T-cell (primary cell): ENCODE measurements around the gene CDH22. TPM values are rescaled to one million over a fixed set of nuclear protein-coding genes. Genes with fewer than 3 reads are reported as not detected.

Experiments used
- ATAC-seq, 4 experiments: fragments of 200-7000 bp in 3 of 4; fragments of 150-1000 bp in 1 of 4; cut with Tn5 transposase; replicated peaks in 1 of 4; 1 replicate in 3 of 4; 2 replicates in 1 of 4; pipeline ENCODE4 v1.10.0; 2021; ENCODE audit warnings: moderate library complexity in 3 of 4, mild to moderate bottlenecking in 2 of 4, moderate number of reproducible peaks in 1 of 4
- CTCF ChIA-PET, 2 donors: fragments of 300-600 bp; sonication (Branson Sonifier 250); formaldehyde crosslinking; loops; one replicate each; lab custom pipeline; 2022; ENCODE audit warnings: antibody characterized with exemption in 2 of 2; lab: Charles Lee
- POLR2A ChIA-PET, 2 donors: fragments of 300-600 bp; sonication (Branson Sonifier 250); formaldehyde crosslinking; loops; one replicate each; lab custom pipeline; 2022; ENCODE audit warnings: antibody characterized with exemption in 2 of 2; lab: Charles Lee
- DNase-seq, 35 experiments: peaks; one replicate each; pipeline versions ENCODE4 v3.0.0 to v3.0.0-alpha.2; 2013 to 2023
- H3K27ac ChIP-seq: one replicate; pipeline ENCODE4 v1.5.1; 2013; ENCODE audit warnings: low read length
- H3K27me3 ChIP-seq, 2 experiments: replicated peaks in 1 of 2; 1 replicate in 1 of 2; 2 replicates in 1 of 2; pipeline versions ENCODE4 v1.6.1 to v1.7.0; 2013; ENCODE audit warnings: low read length in 1 of 2, mixed read lengths in 1 of 2; ENCODE audit not compliant: control insufficient read depth in 2 of 2, insufficient read depth in 2 of 2; ENCODE audit errors: extremely low read depth in 1 of 2
- H3K36me3 ChIP-seq, 2 donors: 1 replicate in 1 of 2; 2 replicates in 1 of 2; pipeline versions ENCODE4 v1.6.1 to v1.7.0; 2013; ENCODE audit warnings: low read length in 1 of 2; ENCODE audit not compliant: control insufficient read depth in 2 of 2, insufficient read depth in 1 of 2; ENCODE audit errors: extremely low read depth in 1 of 2
- H3K4me1 ChIP-seq, 2 experiments: 1 replicate in 1 of 2; 2 replicates in 1 of 2; pipeline versions ENCODE4 v1.6.1 to v1.7.0; 2013; ENCODE audit warnings: low read length in 2 of 2, mixed read lengths in 1 of 2; ENCODE audit not compliant: insufficient read depth in 2 of 2, control insufficient read depth in 1 of 2; ENCODE audit errors: extremely low read depth in 1 of 2
- H3K4me3 ChIP-seq, 2 donors: 1 replicate in 1 of 2; 2 replicates in 1 of 2; pipeline versions ENCODE4 v1.5.1 to v1.7.0; 2013; ENCODE audit warnings: mild to moderate bottlenecking in 2 of 2, low read length in 1 of 2, moderate library complexity in 1 of 2; ENCODE audit not compliant: control insufficient read depth in 1 of 2; ENCODE audit errors: extremely low read depth in 1 of 2
- H3K9me3 ChIP-seq: 2 replicates; pipeline ENCODE4 v1.7.0; 2013
- H3K27ac Mint-ChIP-seq, 2 donors: one replicate each; pipeline ENCODE4 v1.8.0; 2020 to 2021; ENCODE audit warnings: mild to moderate bottlenecking in 2 of 2, mixed read lengths in 2 of 2
- H3K27me3 Mint-ChIP-seq, 2 donors: one replicate each; pipeline ENCODE4 v1.8.0; 2021 to 2022; ENCODE audit warnings: mixed read lengths in 2 of 2
- H3K36me3 Mint-ChIP-seq: one replicate; pipeline ENCODE4 v1.8.0; 2021; ENCODE audit warnings: mixed read lengths
- H3K4me1 Mint-ChIP-seq, 3 donors: one replicate each; pipeline ENCODE4 v1.8.0; 2020 to 2022; ENCODE audit warnings: mixed read lengths in 3 of 3, mild to moderate bottlenecking in 1 of 3
- H3K4me3 Mint-ChIP-seq, 3 donors: one replicate each; pipeline ENCODE4 v1.8.0; 2020 to 2022; ENCODE audit warnings: mild to moderate bottlenecking in 3 of 3, mixed read lengths in 3 of 3, moderate library complexity in 3 of 3
- H3K9me3 Mint-ChIP-seq, 3 donors: one replicate each; pipeline ENCODE4 v1.8.0; 2020 to 2022; ENCODE audit warnings: mixed read lengths in 3 of 3
- WGBS: methylation state at CpG from one replicate; pipeline ENCODE4 v1.1.5; 2013; ENCODE audit warnings: missing lambda C conversion rate; ENCODE audit not compliant: insufficient coverage; 5-methylcytosine and 5-hydroxymethylcytosine counted together
- total RNA-seq, 35 experiments: library from RNA in 6 of 35; stranded (reverse) in 6 of 35; fragments of 120-200 nt in 1 of 35; gene quantifications; one replicate each; pipeline versions ENCODE4 v1.2.1 to v1.2.4 and lab custom pipeline; 2013 to 2026

The CDH22 gene
- total RNA-seq, 5 donors from 2014 or later (not counting 1 experiment from before 2014, with no cell fraction given): not detected

DNA sequence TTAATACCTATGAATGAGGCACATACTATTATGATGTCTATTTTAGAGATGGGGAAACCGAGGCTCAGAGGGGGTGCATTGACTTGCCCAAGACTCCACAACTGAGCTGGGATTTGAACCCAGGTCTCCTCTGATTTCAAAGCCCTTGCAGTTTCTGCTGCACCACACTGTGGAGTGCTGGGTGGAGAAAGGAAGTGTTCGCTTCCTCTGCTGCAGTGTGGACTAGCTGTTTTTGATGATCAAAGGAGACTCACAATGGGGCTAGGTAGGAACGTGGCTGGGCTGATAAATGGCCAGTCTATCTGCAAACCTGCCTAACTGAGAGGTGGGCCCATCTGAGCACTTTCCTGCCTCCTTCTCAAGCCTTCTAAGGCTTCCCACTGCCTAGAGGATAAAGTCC is 102.9 kb downstream of the CDH22 start:
- ATAC-seq (peak; percentile 46 to 70 (median 60)), DNase-seq (peak in 4 of 35 experiments; percentile 4 to 9 (median 6))
- Mint-ChIP-seq H3K4me1 (peaks cover 32 to 34% (median 33%) of the 10 kb centered on the region in 3 donors), H3K9me3 (no peaks in the 10 kb centered on the region), H3K36me3 (no peaks in the 10 kb centered on the region), H3K27me3 (peaks cover 37 to 38% of the 10 kb centered on the region in 2 donors), H3K27ac (peak overlapping the region; percentile 41 to 83), H3K4me3 (peak overlapping the region in 1 of 3 donors; percentile 49)
- ChIA-PET POLR2A (interaction anchor here in 1 of 2 donors (0.5 kb wide), 1 partner anchor 128 kb away, joined by 4 read pairs; no protein-coding TSS in a partner anchor), CTCF (no interaction called here)
- 48% methylated on average over 2 of the region's 3 CpGs for WGBS
- peaks cover 2 to 22% of the 10 kb centered on the region in 2 experiments for H3K4me1 ChIP-seq
- H3K36me3 ChIP-seq: no peaks in the 10 kb centered on the region
- no peak overlapping the region for H3K27ac ChIP-seq
- no peaks in the 10 kb centered on the region for H3K9me3 ChIP-seq
- H3K4me3 ChIP-seq: no peak overlapping the region
- peaks cover 0 to 56% of the 10 kb centered on the region in 2 experiments for H3K27me3 ChIP-seq

DNA sequence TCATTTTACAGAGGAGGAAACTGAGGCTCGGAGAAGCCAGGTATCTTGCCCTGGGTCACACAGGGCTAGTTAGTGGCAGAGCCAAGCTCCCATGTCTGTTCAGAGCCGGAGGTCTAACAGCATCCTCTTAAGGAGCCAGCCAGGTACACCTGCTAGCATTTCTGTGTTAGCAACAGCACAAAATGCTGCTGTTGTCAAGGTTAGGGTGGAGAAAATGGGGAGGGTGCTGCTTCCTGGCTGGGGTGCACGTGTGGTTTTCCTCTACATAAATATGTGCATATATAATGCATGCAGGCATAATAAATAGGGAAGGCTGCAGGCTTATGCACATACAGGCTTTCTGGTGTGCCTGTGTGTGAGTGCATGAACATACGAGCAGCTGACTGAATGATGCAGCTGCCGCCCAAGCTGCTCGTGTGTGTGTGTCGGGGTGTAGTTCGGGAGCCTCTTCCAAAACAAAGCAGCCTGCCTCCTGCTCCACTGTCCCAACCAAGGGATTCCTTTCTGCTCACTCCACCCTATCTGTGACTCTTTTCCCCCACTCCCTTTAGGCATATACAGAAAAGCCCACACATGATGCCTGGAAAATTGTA is 103.6 kb downstream of the CDH22 start:
- Histone ChIP-seq H3K4me3 (no peak overlapping the region), H3K27me3 (peaks cover 0 to 53% of the 10 kb centered on the region in 2 experiments), H3K4me1 (peaks cover 2 to 22% of the 10 kb centered on the region in 2 experiments), H3K27ac (no peak overlapping the region), H3K9me3 (no peaks in the 10 kb centered on the region), H3K36me3 (no peaks in the 10 kb centered on the region)
- peaks cover 32 to 34% (median 33%) of the 10 kb centered on the region in 3 donors for H3K4me1 Mint-ChIP-seq
- peak overlapping the region in 1 of 3 donors; percentile 49 for H3K4me3 Mint-ChIP-seq
- H3K27me3 Mint-ChIP-seq: peaks cover 38 to 39% of the 10 kb centered on the region in 2 donors
- DNase-seq: peak in 7 of 35 experiments; percentile 3 to 16 (median 7)
- ATAC-seq: peak; percentile 29 to 73 (median 58)
- CTCF ChIA-PET: no interaction called here
- H3K36me3 Mint-ChIP-seq: no peaks in the 10 kb centered on the region
- peak overlapping the region; percentile 57 to 83 for H3K27ac Mint-ChIP-seq
- WGBS: 17% methylated on average over 1 of the region's 8 CpGs
- POLR2A ChIA-PET: no interaction called here
- no peaks in the 10 kb centered on the region for H3K9me3 Mint-ChIP-seq

DNA sequence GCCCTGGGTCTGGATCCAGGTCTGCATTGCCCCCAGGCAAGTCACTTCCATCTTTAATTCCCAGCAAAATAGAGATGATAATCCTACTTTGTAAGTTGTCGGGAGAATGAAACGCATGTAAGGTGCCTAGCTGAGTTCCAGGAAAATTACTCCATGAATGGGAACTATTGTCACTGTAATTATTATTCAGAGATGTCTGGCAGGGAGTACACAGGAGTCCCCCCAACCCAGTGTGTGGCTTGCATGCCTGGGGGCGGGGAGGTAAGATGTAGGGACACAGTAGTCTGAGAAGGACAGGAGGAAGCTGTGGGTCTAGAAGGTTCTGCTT is 104.8 kb downstream of the CDH22 start:
- peaks cover 32 to 46% (median 37%) of the 10 kb centered on the region in 3 donors for H3K4me1 Mint-ChIP-seq
- DNase-seq: no peak

DNA sequence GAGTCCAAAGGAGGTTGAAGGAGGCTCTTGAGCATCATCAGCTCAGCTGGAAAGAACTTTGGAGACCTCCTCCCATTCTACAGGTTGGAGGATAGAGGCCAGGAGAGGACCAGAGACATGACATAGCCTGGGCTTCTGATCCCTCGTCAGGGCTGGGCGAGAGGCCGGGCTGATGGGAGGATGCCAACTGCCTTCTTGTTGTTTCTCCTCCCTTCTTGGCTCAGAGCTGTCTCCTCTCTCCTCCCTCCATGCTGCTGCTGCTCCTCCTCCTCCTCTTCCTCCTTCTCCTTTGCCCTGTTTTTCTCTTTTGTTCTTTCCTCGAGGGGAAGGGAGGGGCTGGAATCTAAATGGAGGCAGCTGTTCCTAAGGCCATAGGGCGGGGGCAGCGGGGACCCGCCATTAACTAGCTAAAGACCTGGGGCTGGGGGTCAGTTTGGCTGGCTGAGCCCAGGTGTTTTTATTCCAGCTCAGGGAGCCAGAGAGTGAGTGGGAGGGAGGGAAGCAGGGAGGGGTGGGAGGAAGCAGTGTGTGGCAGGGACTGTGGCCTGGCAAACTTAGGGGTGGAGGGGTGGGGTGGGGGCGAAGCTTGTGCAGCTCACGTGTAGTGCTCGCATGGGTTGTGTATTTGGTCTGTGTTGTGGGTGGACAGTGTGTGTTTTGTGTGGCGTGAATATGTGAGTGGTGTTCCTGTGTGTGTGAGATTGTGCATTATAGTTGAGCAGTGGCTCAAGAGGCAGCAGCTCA is 105.4 kb downstream of the CDH22 start:
- ATAC-seq (no peak), DNase-seq (no peak)
- H3K27ac ChIP-seq: no peak overlapping the region
- H3K36me3 ChIP-seq: no peaks in the 10 kb centered on the region
- H3K4me1 ChIP-seq: peaks cover 2 to 22% of the 10 kb centered on the region in 2 experiments
- Mint-ChIP-seq H3K27ac (no peak overlapping the region), H3K9me3 (no peaks in the 10 kb centered on the region), H3K27me3 (peaks cover 44 to 47% of the 10 kb centered on the region in 2 donors), H3K36me3 (no peaks in the 10 kb centered on the region), H3K4me1 (peaks cover 32 to 47% (median 37%) of the 10 kb centered on the region in 3 donors), H3K4me3 (peak overlapping the region in 1 of 3 donors; percentile 19)
- no peaks in the 10 kb centered on the region for H3K9me3 ChIP-seq
- H3K4me3 ChIP-seq: no peak overlapping the region
- CTCF ChIA-PET: no interaction called here
- WGBS: 77% methylated on average over 10 of the region's 11 CpGs
- H3K27me3 ChIP-seq: peaks cover 0 to 65% of the 10 kb centered on the region in 2 experiments
- POLR2A ChIA-PET: no interaction called here

More for the DNA sequence above, 104.8 kb downstream of the CDH22 start:
- H3K4me1 ChIP-seq: peaks cover 2 to 22% of the 10 kb centered on the region in 2 experiments
- H3K36me3 ChIP-seq: no peaks in the 10 kb centered on the region
- Mint-ChIP-seq H3K27ac (peak overlapping the region; percentile 1 to 71), H3K27me3 (peaks cover 41 to 42% of the 10 kb centered on the region in 2 donors), H3K4me3 (peak overlapping the region in 1 of 3 donors; percentile 19), H3K9me3 (no peaks in the 10 kb centered on the region), H3K36me3 (no peaks in the 10 kb centered on the region)
- ChIA-PET CTCF (no interaction called here), POLR2A (no interaction called here)
- no peak for ATAC-seq
- H3K4me3 ChIP-seq: no peak overlapping the region
- no peaks in the 10 kb centered on the region for H3K9me3 ChIP-seq
- WGBS: 80% methylated on average over 1 of the region's 3 CpGs
- H3K27me3 ChIP-seq: peaks cover 0 to 63% of the 10 kb centered on the region in 2 experiments
- no peak overlapping the region for H3K27ac ChIP-seq

DNA sequence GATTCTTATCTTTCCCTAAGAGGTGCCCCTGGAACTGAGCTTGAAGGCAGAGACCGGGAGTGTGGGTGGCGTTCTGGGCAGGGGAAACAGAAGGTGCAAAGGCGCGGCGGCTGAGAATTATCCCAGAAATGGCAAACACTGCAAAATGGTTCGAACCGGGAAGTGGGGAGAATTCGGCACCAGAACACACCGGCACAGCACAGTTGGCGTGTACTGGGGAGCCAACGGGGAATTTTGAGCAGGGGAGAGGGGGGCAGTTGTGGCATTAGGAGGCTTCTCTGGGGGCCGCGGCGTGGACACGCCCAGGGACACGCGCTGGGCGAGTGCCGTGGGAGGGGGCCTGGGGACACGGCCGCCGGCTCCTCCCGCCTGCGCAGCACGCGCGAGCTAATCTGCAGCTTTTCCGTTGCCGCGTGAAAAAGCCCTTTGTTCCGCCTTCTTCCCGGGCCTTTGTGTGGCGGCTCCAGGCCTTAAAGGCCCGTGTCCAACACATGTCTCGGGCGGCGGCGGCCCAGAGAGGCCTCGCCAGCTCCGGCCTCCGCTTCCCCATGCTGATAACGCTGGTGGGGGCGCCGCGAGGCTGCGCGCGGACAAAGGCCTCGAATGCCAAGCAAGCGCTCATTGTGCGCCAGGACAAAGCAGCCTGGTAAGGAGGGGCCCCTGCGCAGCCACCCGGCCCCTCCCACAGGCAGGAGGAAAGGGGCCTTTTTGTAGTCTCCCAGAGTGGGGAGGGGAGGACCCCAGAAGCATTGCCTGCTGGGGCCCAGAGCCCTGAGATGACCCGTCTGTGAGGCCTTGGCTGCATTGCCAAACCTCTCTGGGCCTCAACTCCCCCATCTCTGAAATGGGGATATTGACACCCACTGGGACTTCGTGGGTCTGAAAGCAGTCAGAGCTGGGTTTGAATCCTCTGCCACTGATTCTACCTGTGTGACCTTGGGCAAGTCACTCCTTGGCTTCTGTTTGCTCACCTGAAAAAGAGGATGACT is 107.4 kb downstream of the CDH22 start:
- Mint-ChIP-seq H3K27ac (no peak overlapping the region), H3K4me3 (no peak overlapping the region), H3K27me3 (peaks cover 44 to 54% of the 10 kb centered on the region in 2 donors), H3K36me3 (no peaks in the 10 kb centered on the region), H3K9me3 (no peaks in the 10 kb centered on the region), H3K4me1 (peaks cover 24 to 37% (median 29%) of the 10 kb centered on the region in 3 donors)
- no peak for DNase-seq
- no peak overlapping the region for H3K27ac ChIP-seq
- H3K4me3 ChIP-seq: no peak overlapping the region
- ChIA-PET POLR2A (no interaction called here), CTCF (no interaction called here)
- no peaks in the 10 kb centered on the region for H3K36me3 ChIP-seq
- 45% methylated on average over 43 of the region's 55 CpGs for WGBS
- peaks cover 0 to 75% of the 10 kb centered on the region in 2 experiments for H3K27me3 ChIP-seq
- peaks cover 2 to 19% of the 10 kb centered on the region in 2 experiments for H3K4me1 ChIP-seq
- ATAC-seq: no peak
- H3K9me3 ChIP-seq: no peaks in the 10 kb centered on the region
